HG03571 (cell line): Measurements from ENCODE around the gene CACNA2D2.

ENCODE experiments used
- ATAC-seq: cut with Tn5 transposase; IDR thresholded peaks from one replicate; pipeline ENCODE4 v1.9.1; 2021; ENCODE audit not compliant: unreplicated experiment

CACNA2D2 gene

DNA sequence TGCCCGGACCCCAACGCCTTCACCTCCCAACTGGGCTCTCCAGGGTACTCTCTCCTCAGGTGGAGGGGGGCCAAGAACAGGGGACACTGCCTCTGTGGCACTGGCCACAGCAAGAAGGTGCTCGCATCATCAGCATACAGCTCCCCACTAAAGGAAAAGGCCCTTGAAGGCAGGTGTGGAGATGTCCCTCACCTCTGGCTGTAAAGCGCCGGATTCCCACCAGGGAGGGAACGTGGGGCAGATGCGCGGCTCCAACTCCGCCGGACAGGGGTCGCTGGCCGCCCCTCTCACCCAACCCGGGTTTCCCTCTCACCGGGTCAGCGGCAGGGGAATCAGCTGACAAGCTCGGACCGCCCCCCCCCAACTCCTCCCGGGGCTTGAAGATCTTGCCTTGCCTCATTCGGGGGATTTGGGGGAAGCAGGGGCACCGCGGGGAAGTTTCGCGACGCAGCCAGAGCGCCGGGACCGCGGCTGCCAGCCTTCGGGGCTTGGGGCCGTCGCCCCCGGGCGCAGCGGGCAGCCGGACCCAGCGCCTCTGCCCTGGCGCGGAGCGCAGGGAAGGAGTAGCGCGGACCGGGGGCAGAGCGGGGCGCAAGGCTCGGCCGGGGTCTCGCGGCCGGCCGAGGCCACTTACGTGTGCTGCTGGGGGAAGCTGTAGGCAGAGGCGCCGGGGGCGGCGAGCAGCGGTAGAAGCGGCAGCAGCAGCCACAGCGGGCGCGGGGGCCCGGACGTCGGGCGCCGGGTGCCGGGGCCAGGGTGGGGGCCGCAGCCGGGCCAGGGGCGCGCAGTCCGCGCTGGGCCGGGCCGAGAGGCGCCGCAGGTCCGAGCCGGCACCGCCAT, 630 bp downstream of the CACNA2D2 start:
- ATAC-seq, result no peak

DNA sequence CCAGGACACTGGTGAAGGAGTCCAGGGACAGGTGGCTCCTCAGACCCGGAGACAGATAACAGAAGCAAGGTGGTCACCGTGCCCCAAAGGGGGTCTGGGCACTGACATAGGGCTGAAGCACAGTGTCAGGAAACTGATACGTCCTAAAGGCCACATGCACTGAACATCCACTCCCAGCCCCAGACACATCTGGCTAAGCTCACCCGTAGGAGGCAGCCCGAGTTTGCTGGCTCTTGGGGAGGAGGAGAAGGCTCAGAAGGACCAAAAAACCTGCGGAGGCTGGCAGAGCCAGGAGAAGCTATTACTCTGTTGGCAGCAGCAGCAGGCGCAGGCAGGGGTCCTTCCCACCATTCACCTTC, 1.2 kb downstream of the CACNA2D2 start:
- ATAC-seq, result no peak

GRCh38 chr3:50495609-50496423, 7.6 kb downstream of the CACNA2D2 start:
- no peak for ATAC-seq

DNA sequence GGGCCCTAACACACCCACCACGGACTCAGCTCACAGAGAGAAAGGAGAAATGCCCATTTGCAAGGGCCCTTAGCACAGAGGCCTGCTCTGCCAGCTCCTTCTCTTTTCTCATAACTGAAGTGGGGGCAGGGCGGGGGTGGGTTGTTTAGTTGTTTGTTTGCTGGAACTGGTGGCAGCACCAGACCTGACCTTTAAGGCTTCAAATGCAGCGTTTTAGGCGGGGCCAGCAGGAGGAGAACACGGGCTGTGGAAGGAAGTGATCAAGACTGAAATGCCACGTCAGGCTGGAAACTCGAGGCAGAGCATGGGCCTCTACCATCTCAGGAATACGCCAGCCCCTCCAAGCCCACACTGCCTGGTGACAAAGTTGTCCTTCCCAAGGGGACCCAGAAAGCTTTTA, 9.3 kb downstream of the CACNA2D2 start:
- no peak for ATAC-seq

DNA sequence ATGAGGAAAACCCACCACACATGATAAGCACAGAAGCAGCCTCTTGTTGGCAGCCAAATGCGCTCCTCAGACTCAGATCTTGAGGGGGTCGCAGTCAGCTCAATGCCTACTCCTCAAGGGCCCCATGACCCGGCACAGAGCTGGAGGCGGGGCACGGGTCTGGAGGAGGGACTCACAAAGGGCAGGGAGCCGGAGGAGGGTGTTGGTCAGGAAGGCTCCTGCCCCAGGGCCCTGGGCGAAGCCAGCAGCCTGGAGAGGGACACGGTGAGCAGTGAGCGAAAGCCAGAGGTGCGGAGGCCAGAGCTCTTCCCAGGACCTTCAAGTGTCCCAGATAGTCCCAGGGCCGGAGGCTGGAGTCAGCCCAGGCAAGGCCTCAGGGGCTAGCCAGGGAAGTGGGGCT, 9.8 kb downstream of the CACNA2D2 start:
- ATAC-seq, result no peak

DNA sequence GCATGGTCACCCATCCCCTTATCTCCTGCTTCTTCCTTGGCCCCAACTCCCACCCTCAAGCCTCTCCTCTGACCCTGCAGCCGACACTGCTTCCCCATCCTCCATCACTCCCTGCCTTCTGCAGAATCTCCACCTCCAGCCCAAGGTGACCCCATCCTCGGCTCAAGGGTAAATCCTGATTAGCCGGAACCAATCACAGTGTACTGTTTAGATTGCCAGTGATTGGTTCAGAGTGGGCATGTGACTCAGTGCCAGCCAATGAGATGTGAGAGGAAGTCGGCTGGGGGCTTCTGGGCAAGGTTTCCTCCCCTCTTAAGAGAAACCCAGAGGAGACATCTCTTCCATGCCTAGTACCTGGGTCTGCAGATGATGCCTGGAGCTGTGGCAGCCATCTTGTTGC, 10.3 kb downstream of the CACNA2D2 start:
- ATAC-seq, result no peak

GRCh38 chr3:50491023-50491422, 12.4 kb downstream of the CACNA2D2 start:
- ATAC-seq, result no peak

DNA sequence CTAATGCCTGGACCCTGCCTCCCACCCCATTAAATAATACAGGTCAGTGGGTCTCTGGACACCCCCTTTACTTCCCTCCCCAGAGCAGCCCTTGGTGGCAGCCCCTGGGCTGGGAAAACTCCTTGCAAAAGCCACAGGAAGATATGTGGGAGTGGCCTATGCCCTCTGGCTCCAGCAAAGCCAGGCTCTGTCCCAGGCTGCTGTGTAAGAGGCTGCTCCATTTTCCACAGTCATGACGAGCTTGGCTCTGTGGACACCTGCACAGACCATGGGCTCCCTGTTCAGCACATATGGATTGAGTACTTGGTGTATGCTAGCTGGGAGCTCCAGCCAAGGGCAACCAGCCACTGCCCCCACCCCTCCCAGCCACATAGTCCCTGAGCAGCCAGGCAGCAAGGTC, 13.0 kb downstream of the CACNA2D2 start:
- no peak for ATAC-seq

GRCh38 chr3:50487181-50487580, 16.3 kb downstream of the CACNA2D2 start:
- no peak for ATAC-seq

GRCh38 chr3:50486219-50486888, 17.1 kb downstream of the CACNA2D2 start:
- ATAC-seq, result no peak

DNA sequence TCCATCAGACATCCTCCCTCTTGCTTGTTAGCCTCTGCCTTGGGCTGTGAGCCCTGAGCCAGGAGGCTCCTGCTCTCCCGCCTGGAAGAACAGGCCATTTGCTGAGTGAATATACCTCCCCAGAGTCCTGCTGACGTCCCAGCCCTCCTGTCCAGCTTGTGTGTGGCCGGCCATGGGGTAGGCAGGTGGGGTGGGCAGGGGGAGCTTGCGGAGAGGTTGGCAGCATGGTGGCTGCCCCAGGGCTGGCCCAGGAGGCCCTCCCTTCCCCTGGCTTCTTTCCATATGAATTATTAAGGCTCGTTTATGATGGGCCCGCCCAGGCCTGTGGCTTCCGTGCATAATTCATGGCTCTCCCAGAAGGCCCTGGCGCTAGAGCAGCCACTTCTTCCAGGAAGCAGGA, 18.7 kb downstream of the CACNA2D2 start:
- ATAC-seq, result no peak

- ATAC-seq, result no peak
Measured at GRCh38 chr3:50483374-50483773, 20.1 kb downstream of the CACNA2D2 start.

- ATAC-seq, result no peak
Measured at GRCh38 chr3:50481992-50482391, 21.4 kb downstream of the CACNA2D2 start.

DNA sequence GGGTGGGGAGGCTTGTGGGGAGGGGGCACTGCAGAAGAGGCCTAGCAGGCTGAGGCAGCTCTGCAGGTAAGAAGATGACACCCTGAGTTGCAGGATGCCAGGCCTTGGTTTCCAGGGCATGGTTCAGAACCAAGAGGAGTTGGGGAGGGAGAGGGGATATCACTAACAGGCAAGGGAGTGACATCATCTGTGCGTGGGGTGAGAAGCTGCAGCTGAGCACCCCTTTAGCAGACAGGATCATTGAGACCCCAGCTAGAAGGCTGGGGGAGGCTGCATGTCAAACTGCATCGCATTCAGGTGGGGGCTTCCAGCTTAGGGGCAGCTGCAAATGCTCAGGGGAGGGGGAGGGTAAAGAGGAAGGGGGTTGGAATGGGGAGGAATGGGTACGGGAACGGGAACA, 23.0 kb downstream of the CACNA2D2 start:
- no peak for ATAC-seq

GRCh38 chr3:50479523-50479922, 23.9 kb downstream of the CACNA2D2 start:
- no peak for ATAC-seq

GRCh38 chr3:50478671-50479260, 24.7 kb downstream of the CACNA2D2 start:
- ATAC-seq, result no peak

GRCh38 chr3:50478051-50478450, 25.4 kb downstream of the CACNA2D2 start:
- ATAC-seq, result no peak

GRCh38 chr3:50475348-50475747, 28.1 kb downstream of the CACNA2D2 start:
- ATAC-seq, result no peak

DNA sequence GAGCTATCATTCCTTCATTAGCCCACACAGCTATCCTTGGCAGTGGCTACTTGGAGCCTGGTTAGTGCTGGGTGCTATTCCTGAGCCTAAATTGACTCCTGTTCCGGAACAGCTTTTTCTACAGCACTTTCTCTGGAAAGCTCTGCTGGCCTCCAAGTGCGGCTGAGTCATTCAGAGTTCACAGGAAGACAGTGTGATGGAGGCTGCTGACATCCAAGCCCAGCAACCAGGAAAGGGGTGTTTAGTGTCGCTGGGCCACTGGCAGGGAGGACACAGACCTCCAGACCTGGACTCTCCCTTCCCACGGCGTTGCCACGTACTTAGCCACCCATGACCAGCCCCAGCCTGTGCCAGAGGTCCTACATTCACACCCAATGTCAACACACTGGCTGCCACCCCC, 28.7 kb downstream of the CACNA2D2 start:
- no peak for ATAC-seq

DNA sequence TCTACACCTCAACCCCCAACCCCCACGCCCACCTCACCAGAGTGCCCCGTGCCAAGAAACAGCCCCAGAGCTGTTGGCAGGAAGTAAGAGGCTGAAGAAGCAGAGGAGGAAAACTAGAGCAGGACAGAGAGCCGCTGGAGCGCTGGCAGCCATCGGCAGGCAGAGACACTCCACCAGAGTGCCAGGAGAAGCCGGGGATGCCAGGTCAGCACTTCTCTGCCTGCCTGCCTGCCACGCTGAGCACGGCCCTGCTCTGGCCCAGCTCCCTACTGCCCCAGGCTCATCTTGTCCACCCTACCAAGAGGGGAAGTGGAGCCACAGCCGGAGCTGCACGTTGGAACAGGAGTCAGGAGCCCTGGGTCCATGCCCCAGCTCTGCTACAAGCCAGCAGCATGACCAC, 29.7 kb downstream of the CACNA2D2 start:
- no peak for ATAC-seq

DNA sequence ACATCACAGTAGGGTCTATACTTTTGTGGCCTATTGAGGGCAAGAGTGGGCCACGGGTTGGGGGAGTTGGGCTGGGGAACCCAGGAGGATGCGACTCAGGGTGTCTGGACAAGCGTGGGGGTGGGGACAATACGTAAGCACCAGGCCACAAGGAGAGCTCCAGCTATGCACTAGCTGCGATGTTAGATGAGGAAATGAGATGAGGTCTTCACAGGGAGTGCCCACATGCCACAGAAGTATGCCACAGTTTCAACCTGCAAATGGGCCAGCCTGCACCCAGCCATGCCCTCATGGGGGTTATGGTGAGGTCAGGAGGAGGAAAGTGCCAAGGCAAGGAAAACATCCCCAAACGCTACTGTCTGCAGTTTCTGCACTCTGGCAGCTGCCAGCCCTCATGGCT, 30.5 kb downstream of the CACNA2D2 start:
- no peak for ATAC-seq
